ENCODE measurements around the gene CCDC89. TPM values are rescaled to one million over a fixed set of nuclear protein-coding genes. Genes with fewer than 3 reads are reported as not detected.

The CCDC89 gene
- 1 to 10 TPM; 1.4 to 3.6 TPM for total RNA-seq

DNA sequence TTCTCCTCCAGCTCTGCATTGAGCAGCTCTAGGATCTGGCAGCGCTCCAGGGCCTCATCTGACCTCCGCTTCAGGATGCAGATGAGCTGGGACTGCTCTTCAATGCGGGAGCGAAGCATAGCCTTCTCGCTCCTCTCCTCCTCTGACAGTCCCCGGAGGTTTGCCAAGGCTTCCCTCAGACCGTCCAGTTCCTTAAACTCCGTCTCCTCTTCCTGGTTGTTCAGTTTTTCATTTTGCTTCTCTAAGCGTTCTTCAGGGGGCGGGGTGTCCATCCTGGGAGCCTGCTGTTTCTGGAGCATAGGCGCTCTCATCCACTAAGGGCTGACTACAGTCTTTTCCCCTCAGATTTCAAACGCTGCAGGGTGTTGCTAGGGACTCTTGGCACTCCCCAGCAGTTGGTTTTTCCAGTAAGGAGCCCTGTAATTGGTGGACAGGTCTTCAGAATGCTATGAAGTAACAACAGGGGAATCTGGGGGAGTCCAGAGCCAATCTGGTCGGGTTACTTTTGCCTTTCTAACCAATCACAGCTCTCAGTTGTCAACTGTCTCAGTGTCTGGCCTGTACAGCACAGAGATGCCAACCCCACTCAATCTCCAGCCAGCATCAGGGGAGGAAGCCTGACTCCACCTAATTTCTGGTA lies at the start of gene CCDC89:
CCDC89 (minus strand) TSS at position 376 of the 640 bp plus-strand sequence; CDS start at position 311, 65 bp downstream.
- H3K36me3 ChIP-seq = no peaks in the 10 kb centered on the region
- peak within 1 kb of the TSS; percentile 32 to 56 for H3K27ac ChIP-seq
- intact Hi-C loops (cut with DNase I) = loop anchor here (5.0 to 10.0 kb wide), 3 partner anchors 59 to 169 kb away; partner anchors contain the start of genes CCDC83, DLG2 and TMEM126B
- no peaks in the 10 kb centered on the region for H3K4me1 ChIP-seq (replicated peaks)
- no peaks in the 10 kb centered on the region for H3K27me3 ChIP-seq (replicated peaks; ENCODE audit: insufficient read depth)
- 55% methylated on average over 13 of the region's 13 CpGs for WGBS
- H3K9me3 ChIP-seq = no peaks in the 10 kb centered on the region
- TF ChIP-seq POLR2AphosphoS5 (IDR thresholded peaks at IDR 0.05) = peak; percentile 26
- TF ChIP-seq POLR2A (IDR thresholded peaks at IDR 0.05) = no peak
- peak within 1 kb of the TSS; percentile 13 to 16 for H3K4me3 ChIP-seq
- DNase-seq (ENCODE audit: low spot score) = no peak

DNA sequence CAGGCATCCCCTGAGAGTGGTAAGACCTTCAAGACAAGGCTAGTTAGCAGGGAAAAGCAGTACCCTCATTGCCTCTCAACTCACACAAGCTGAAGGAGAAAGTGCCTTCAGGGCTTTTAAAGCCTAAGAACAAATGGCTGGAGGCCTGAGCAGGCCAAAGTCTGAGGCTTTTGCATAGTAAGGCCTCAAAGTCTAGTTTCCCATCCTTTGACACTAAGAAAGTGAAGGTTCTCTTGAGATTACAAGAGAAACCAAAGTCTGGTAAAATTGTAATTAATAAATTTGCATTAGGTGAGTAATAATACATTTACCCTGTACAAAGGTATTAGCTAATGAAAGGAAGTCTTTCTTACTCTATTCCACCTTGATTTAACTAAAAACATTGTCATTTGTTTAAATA lies 47.0 kb upstream of the CCDC89 start:
- Histone ChIP-seq H3K9me3 (no peaks in the 10 kb centered on the region), H3K27ac (no peak overlapping the region), H3K36me3 (no peaks in the 10 kb centered on the region), H3K4me1 (replicated peaks) (no peaks in the 10 kb centered on the region), H3K4me3 (no peak overlapping the region), H3K27me3 (replicated peaks; ENCODE audit: insufficient read depth) (no peaks in the 10 kb centered on the region)
- intact Hi-C loops (cut with DNase I) = no loop called here
- no peak for DNase-seq (ENCODE audit: low spot score)
- TF ChIP-seq POLR2A (IDR thresholded peaks at IDR 0.05) (no peak), POLR2AphosphoS5 (IDR thresholded peaks at IDR 0.05) (no peak)
- TF ChIP-seq, protein P1, sequence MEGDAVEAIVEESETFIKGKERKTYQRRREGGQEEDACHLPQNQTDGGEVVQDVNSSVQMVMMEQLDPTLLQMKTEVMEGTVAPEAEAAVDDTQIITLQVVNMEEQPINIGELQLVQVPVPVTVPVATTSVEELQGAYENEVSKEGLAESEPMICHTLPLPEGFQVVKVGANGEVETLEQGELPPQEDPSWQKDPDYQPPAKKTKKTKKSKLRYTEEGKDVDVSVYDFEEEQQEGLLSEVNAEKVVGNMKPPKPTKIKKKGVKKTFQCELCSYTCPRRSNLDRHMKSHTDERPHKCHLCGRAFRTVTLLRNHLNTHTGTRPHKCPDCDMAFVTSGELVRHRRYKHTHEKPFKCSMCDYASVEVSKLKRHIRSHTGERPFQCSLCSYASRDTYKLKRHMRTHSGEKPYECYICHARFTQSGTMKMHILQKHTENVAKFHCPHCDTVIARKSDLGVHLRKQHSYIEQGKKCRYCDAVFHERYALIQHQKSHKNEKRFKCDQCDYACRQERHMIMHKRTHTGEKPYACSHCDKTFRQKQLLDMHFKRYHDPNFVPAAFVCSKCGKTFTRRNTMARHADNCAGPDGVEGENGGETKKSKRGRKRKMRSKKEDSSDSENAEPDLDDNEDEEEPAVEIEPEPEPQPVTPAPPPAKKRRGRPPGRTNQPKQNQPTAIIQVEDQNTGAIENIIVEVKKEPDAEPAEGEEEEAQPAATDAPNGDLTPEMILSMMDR (IDR thresholded peaks at IDR 0.05) = no peak

GRCh38 chr11:85726381-85726780 lies 40.4 kb upstream of the CCDC89 start:
- Histone ChIP-seq H3K36me3 (no peaks in the 10 kb centered on the region), H3K4me3 (no peak overlapping the region), H3K9me3 (no peaks in the 10 kb centered on the region), H3K27me3 (replicated peaks; ENCODE audit: insufficient read depth) (no peaks in the 10 kb centered on the region), H3K4me1 (replicated peaks) (no peaks in the 10 kb centered on the region), H3K27ac (no peak overlapping the region)
- 60% methylated on average over 3 of the region's 3 CpGs for WGBS
- intact Hi-C loops (cut with DNase I) = no loop called here
- TF ChIP-seq POLR2A (IDR thresholded peaks at IDR 0.05) (no peak), POLR2AphosphoS5 (IDR thresholded peaks at IDR 0.05) (no peak)
- TF ChIP-seq, protein P1 (IDR thresholded peaks at IDR 0.05) = no peak
- DNase-seq (ENCODE audit: low spot score) = no peak

DNA sequence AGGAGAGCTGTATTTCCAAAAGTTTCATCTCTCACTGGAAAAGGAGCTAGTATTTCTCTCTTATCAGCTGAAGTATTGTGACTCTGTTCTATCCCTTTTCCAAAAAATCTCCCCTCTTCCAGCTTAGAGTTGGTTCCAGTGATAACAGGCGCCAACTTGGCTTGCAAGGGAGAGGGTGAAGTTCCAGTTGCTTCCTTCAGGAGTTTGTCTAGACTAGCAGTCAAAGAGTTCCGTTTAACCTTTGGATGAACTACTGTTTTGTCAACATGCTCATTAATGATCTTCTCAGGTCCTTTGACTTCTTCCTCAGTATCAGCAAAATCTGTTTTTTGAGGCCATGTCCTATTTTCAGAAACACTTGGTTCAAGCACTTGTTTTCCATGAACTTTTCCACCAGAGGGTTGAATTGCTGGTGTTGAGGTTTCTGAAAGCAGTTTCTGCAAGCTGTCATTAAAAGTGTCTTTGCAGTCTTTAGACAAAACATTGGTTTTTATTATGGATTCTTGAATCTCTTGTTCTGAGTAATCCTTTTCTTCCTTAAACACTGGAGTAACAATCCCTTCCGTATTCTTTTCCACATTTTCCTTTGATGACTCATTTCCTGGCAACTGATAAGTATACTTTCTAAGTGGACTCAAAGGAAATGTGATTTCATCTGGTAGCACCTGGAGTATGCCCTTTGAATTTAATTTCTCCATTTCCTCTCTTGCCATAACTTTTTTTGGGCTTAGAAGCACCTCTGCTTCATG lies 39.7 kb upstream of the CCDC89 start:
- H3K27me3 ChIP-seq (replicated peaks; ENCODE audit: insufficient read depth) = no peaks in the 10 kb centered on the region
- WGBS = 66% methylated on average over 3 of the region's 3 CpGs
- no peak for DNase-seq (ENCODE audit: low spot score)
- TF ChIP-seq, protein P1 (IDR thresholded peaks at IDR 0.05) = peak in 1 of 4 experiments; percentile 15
- TF ChIP-seq POLR2AphosphoS5 (IDR thresholded peaks at IDR 0.05) = no peak
- TF ChIP-seq POLR2A (IDR thresholded peaks at IDR 0.05) = no peak
- no peaks in the 10 kb centered on the region for H3K36me3 ChIP-seq
- no peaks in the 10 kb centered on the region for H3K4me1 ChIP-seq (replicated peaks)
- H3K27ac ChIP-seq = no peak overlapping the region
- H3K9me3 ChIP-seq = no peaks in the 10 kb centered on the region
- intact Hi-C loops (cut with DNase I) = no loop called here
- H3K4me3 ChIP-seq = no peak overlapping the region

GRCh38 chr11:85724748-85725465 lies 38.9 kb upstream of the CCDC89 start:
- whole genome bisulfite sequencing = 85% methylated on average over 6 of the region's 6 CpGs
- no peak for DNase-seq (ENCODE audit: low spot score)
- Histone ChIP-seq H3K36me3 (no peaks in the 10 kb centered on the region), H3K9me3 (no peaks in the 10 kb centered on the region), H3K4me3 (no peak overlapping the region), H3K4me1 (replicated peaks) (no peaks in the 10 kb centered on the region), H3K27ac (no peak overlapping the region), H3K27me3 (replicated peaks; ENCODE audit: insufficient read depth) (no peaks in the 10 kb centered on the region)
- intact Hi-C loops (cut with DNase I) = no loop called here
- no peak for TF ChIP-seq POLR2AphosphoS5 (IDR thresholded peaks at IDR 0.05)
- TF ChIP-seq POLR2A (IDR thresholded peaks at IDR 0.05) = no peak
- TF ChIP-seq, protein P1 (IDR thresholded peaks at IDR 0.05) = no peak

Data from prostate gland (tissue), 2 donors.